Loucy (cell line): ENCODE results near the gene TBX6.

ENCODE experiments used
- H2AFZ ChIP-seq: fragments of 200-600 bp; sonication (generic); 2 replicates; pipeline ENCODE4 v1.6.0; 2016; ENCODE audit warnings: antibody characterized with exemption, mild to moderate bottlenecking, low read length, moderate library complexity
- H3F3A ChIP-seq: fragments of 200-600 bp; 2 replicates; pipeline ENCODE4 v1.6.0; 2016; ENCODE audit warnings: antibody characterized with exemption, low read depth, mild to moderate bottlenecking
- H3K27me3 ChIP-seq: fragments of 200-600 bp; sonication (generic); 2 replicates; pipeline ENCODE4 v1.6.1; 2014; ENCODE audit warnings: low read length, mild to moderate bottlenecking; ENCODE audit not compliant: insufficient read depth, poor library complexity, severe bottlenecking
- H3K36me3 ChIP-seq: fragments of 200-600 bp; sonication (generic); 2 replicates; pipeline ENCODE4 v1.6.1; 2016; ENCODE audit warnings: low read length; ENCODE audit not compliant: insufficient read depth
- H3K4me1 ChIP-seq: fragments of 200-600 bp; sonication (generic); 2 replicates; pipeline ENCODE4 v1.5.1; 2014; ENCODE audit warnings: low read length, mild to moderate bottlenecking; ENCODE audit not compliant: insufficient read depth, poor library complexity, severe bottlenecking
- H3K4me2 ChIP-seq: fragments of 200-600 bp; sonication (generic); 2 replicates; pipeline ENCODE4 v1.6.0; 2014; ENCODE audit warnings: antibody characterized with exemption, low read length, low read depth, mild to moderate bottlenecking; ENCODE audit not compliant: poor library complexity, severe bottlenecking
- H3K4me3 ChIP-seq: fragments of 200-600 bp; sonication (generic); 2 replicates; pipeline ENCODE4 v1.5.1; 2014; ENCODE audit warnings: low read length, mild to moderate bottlenecking, mixed read lengths; ENCODE audit not compliant: poor library complexity, severe bottlenecking
- H3K79me2 ChIP-seq: fragments of 200-600 bp; sonication (generic); 2 replicates; pipeline ENCODE4 v1.6.1; 2014; ENCODE audit warnings: low read length; ENCODE audit not compliant: insufficient read depth
- H3K9ac ChIP-seq: fragments of 200-600 bp; sonication (generic); 2 replicates; pipeline ENCODE4 v1.6.0; 2014; ENCODE audit warnings: mild to moderate bottlenecking, low read depth, low read length, moderate library complexity; ENCODE audit not compliant: poor library complexity, severe bottlenecking
- H3K9me2 ChIP-seq: fragments of 200-600 bp; sonication (generic); replicated peaks from 2 replicates; pipeline ENCODE4 v1.6.1; 2016; ENCODE audit warnings: low read depth, low read length, mixed read lengths
- H3K9me3 ChIP-seq: fragments of 200-600 bp; sonication (generic); 2 replicates; pipeline ENCODE4 v1.6.1; 2014; ENCODE audit warnings: mild to moderate bottlenecking, antibody characterized with exemption, low read length, low read depth; ENCODE audit not compliant: insufficient read depth
- H4K20me1 ChIP-seq: fragments of 200-600 bp; sonication (generic); 2 replicates; pipeline ENCODE4 v1.6.0; 2014; ENCODE audit warnings: antibody characterized with exemption, low read length, mild to moderate bottlenecking; ENCODE audit not compliant: insufficient read depth, poor library complexity, severe bottlenecking
- EZH2phosphoT487 ChIP-seq: fragments of 200-600 bp; IDR thresholded peaks from 2 replicates; pipeline ENCODE4 v1.6.1; 2018; ENCODE audit warnings: antibody characterized with exemption, mild to moderate bottlenecking, moderate library complexity, borderline replicate concordance
- TF ChIP-seq, protein P1 (sequence below): fragments of 200-600 bp; sonication (generic); conservative IDR thresholded peaks from 2 replicates; pipeline ENCODE4 v1.5.1; 2014; ENCODE audit warnings: mild to moderate bottlenecking, antibody characterized with exemption, low read length

The TBX6 gene

DNA sequence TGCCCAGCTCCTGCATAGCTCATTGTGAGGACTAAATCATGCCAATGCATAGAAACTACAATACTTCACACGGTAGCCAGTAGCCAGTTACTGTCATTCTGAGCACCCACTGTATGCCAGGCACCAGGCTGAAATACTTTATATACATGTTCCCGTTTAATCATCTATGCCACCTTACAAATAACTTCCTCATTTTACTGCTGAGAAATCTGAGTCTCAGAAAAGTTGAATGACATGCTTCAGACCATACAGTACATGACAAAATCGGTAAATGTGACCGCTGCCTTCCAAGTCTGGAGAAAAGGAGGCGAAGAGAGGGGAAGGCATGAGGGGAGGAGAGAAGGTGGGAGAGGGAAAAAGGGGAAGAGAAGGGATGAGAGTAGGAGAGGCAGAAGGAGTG, 51.5 kb downstream of the TBX6 start:
- H3K4me3 ChIP-seq, result no peak overlapping the region
- H4K20me1 ChIP-seq, result no peaks in the 10 kb centered on the region
- no peaks in the 10 kb centered on the region for H3K79me2 ChIP-seq
- H2AFZ ChIP-seq, result no peak overlapping the region
- no peaks in the 10 kb centered on the region for H3K9me3 ChIP-seq
- H3F3A ChIP-seq, result no peaks in the 10 kb centered on the region
- H3K9me2 ChIP-seq, result no peaks in the 10 kb centered on the region
- no peaks in the 10 kb centered on the region for H3K36me3 ChIP-seq
- no peak overlapping the region for H3K9ac ChIP-seq
- H3K27me3 ChIP-seq, result no peaks in the 10 kb centered on the region
- H3K4me1 ChIP-seq, result no peaks in the 10 kb centered on the region
- H3K4me2 ChIP-seq, result no peak overlapping the region
- TF ChIP-seq, protein P1, sequence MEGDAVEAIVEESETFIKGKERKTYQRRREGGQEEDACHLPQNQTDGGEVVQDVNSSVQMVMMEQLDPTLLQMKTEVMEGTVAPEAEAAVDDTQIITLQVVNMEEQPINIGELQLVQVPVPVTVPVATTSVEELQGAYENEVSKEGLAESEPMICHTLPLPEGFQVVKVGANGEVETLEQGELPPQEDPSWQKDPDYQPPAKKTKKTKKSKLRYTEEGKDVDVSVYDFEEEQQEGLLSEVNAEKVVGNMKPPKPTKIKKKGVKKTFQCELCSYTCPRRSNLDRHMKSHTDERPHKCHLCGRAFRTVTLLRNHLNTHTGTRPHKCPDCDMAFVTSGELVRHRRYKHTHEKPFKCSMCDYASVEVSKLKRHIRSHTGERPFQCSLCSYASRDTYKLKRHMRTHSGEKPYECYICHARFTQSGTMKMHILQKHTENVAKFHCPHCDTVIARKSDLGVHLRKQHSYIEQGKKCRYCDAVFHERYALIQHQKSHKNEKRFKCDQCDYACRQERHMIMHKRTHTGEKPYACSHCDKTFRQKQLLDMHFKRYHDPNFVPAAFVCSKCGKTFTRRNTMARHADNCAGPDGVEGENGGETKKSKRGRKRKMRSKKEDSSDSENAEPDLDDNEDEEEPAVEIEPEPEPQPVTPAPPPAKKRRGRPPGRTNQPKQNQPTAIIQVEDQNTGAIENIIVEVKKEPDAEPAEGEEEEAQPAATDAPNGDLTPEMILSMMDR, result no peak
- TF ChIP-seq EZH2phosphoT487, result no peak
